Neuronal stem cell (in vitro differentiated cells): ENCODE results near the gene CSNK1G2.

Experiments
- DNase-seq: peaks from one replicate; pipeline ENCODE4 v3.0.0-alpha.2; 2013; ENCODE audit warnings: low spot score
- H2AFZ ChIP-seq: one replicate; pipeline ENCODE4 v1.6.1; 2013; ENCODE audit warnings: mild to moderate bottlenecking, low read length, inconsistent platforms
- H2AK5ac ChIP-seq: 2 replicates; pipeline ENCODE4 v1.6.1; 2013; ENCODE audit warnings: low read depth, mild to moderate bottlenecking, inconsistent platforms, low read length, moderate library complexity, mixed read lengths
- H2BK120ac ChIP-seq: 2 replicates; pipeline ENCODE4 v1.6.1; 2013; ENCODE audit warnings: low read depth, mild to moderate bottlenecking, inconsistent platforms, low read length, moderate library complexity, mixed read lengths
- H2BK12ac ChIP-seq: one replicate; pipeline ENCODE4 v1.6.1; 2013; ENCODE audit warnings: low read length, inconsistent platforms
- H2BK15ac ChIP-seq: 2 replicates; pipeline ENCODE4 v1.6.1; 2013; ENCODE audit warnings: mild to moderate bottlenecking, low read length, inconsistent platforms, mixed read lengths
- H2BK5ac ChIP-seq: one replicate; pipeline ENCODE4 v1.6.1; 2013; ENCODE audit warnings: inconsistent platforms, mild to moderate bottlenecking, low read length, moderate library complexity
- H3K14ac ChIP-seq: one replicate; pipeline ENCODE4 v1.6.1; 2013; ENCODE audit warnings: low read length, inconsistent platforms
- H3K18ac ChIP-seq: 2 replicates; pipeline ENCODE4 v1.6.1; 2013; ENCODE audit warnings: low read length, inconsistent platforms
- H3K23ac ChIP-seq: 2 replicates; pipeline ENCODE4 v1.6.1; 2013; ENCODE audit warnings: low read depth, mild to moderate bottlenecking, mixed read lengths, low read length, inconsistent platforms; ENCODE audit not compliant: poor library complexity
- H3K27ac ChIP-seq: replicated peaks from 3 replicates; pipeline ENCODE4 v1.5.1; 2013; ENCODE audit warnings: low read length, inconsistent platforms
- H3K27me3 ChIP-seq, 3 experiments: 2 replicates each; pipeline ENCODE4 v1.6.1; 2013; ENCODE audit warnings: low read length in 3 of 3, mild to moderate bottlenecking in 2 of 3, inconsistent platforms in 1 of 3, low read depth in 1 of 3, mixed read lengths in 1 of 3, moderate library complexity in 1 of 3; ENCODE audit not compliant: control insufficient read depth in 3 of 3, insufficient read depth in 3 of 3
- H3K36me3 ChIP-seq, 2 donors: replicated peaks in 1 of 2; 2 replicates each; pipeline ENCODE4 v1.6.1; 2013; ENCODE audit warnings: low read length in 2 of 2; ENCODE audit not compliant: control insufficient read depth in 2 of 2, insufficient read depth in 2 of 2
- H3K4ac ChIP-seq: 2 replicates; pipeline ENCODE4 v1.6.1; 2013; ENCODE audit warnings: inconsistent platforms, mild to moderate bottlenecking, low read length, moderate library complexity
- H3K4me1 ChIP-seq, 2 donors: 1 replicate in 1 of 2; 2 replicates in 1 of 2; pipeline ENCODE4 v1.6.1; 2013; ENCODE audit warnings: low read length in 2 of 2, low read depth in 1 of 2; ENCODE audit not compliant: control insufficient read depth in 2 of 2, insufficient read depth in 1 of 2
- H3K4me2 ChIP-seq: one replicate; pipeline ENCODE4 v1.6.1; 2013; ENCODE audit warnings: mild to moderate bottlenecking, low read length, inconsistent platforms; ENCODE audit not compliant: insufficient read depth, poor library complexity, severe bottlenecking
- H3K4me3 ChIP-seq, 2 donors: 2 replicates each; pipeline ENCODE4 v1.5.1; 2013; ENCODE audit warnings: low read length in 2 of 2, mild to moderate bottlenecking in 2 of 2, inconsistent platforms in 1 of 2, moderate library complexity in 1 of 2
- H3K79me1 ChIP-seq: one replicate; pipeline ENCODE4 v1.6.1; 2013; ENCODE audit warnings: low read depth, mild to moderate bottlenecking, inconsistent platforms, low read length, moderate library complexity
- H3K9ac ChIP-seq: one replicate; pipeline ENCODE4 v1.6.1; 2013; ENCODE audit warnings: mild to moderate bottlenecking, low read depth, low read length, inconsistent platforms; ENCODE audit not compliant: poor library complexity
- H3K9me3 ChIP-seq, 2 donors: replicated peaks in 1 of 2; 2 replicates each; pipeline versions ENCODE3 to v1.6.1; 2013; ENCODE audit warnings: low read length in 2 of 2, mild to moderate bottlenecking in 2 of 2, inconsistent platforms in 1 of 2, low read depth in 1 of 2, mixed read lengths in 1 of 2, moderate library complexity in 1 of 2; ENCODE audit not compliant: control insufficient read depth in 2 of 2, insufficient read depth in 1 of 2
- H4K8ac ChIP-seq: one replicate; pipeline ENCODE4 v1.6.1; 2013; ENCODE audit warnings: low read depth, mild to moderate bottlenecking, inconsistent platforms, low read length, moderate library complexity
- H4K91ac ChIP-seq: one replicate; pipeline ENCODE4 v1.6.1; 2013; ENCODE audit warnings: low read length, low read depth, mild to moderate bottlenecking, inconsistent platforms; ENCODE audit not compliant: poor library complexity
- WGBS, 2 donors: extraction: QIAGEN DNeasy Blood & Tissue Kit; methylation state at CpG; one replicate each; pipeline ENCODE4 v1.1.7; 2013; ENCODE audit warnings: missing lambda C conversion rate in 2 of 2, mixed read lengths in 1 of 2; ENCODE audit not compliant: insufficient read length in 2 of 2, insufficient replicate concordance in 1 of 2; ENCODE audit errors: extremely low coverage in 2 of 2; 5-methylcytosine and 5-hydroxymethylcytosine counted together

CSNK1G2 gene

DNA sequence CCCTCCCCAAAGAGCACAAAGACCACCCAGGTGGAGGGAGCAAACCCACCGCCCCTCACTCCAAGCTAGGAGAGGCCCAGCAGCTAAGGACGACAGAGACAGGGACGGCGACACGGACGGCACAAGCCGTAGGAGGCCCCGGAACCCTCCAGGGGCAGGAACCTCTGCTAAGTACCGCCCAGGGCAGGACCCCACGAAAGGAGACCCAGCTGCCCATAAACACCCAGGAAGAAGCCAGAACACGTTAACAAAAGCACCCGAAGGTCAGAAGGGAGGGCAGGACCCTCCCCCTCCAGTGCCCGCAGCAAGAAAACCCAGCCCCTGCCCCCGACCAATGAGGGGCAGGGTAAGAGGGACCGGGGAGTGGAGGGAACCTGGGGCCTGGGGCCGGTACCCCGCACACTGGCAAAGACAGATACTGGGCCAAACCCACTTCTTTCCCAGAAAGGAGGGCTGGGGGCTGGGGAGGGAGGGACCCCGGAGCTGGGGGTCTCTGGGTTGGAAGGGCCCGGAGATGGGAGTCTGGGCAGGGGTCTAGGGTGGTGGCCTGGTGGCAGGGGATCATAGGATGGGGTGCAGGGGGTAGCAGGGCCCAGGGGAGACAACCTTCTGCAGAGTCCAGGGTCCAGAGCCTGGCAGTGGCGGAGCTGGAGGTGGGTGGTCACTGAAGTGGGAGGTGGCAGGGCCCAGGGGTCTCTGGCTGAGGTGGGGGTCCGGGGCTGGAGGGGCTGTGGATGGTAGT is 72.1 kb downstream of the CSNK1G2 start:
- Histone ChIP-seq H3K4me1 (peaks cover 3 to 15% of the 10 kb centered on the region in 2 donors), H2AFZ (no peak overlapping the region), H2BK12ac (peak overlapping the region; percentile 58), H2BK5ac (peak overlapping the region; percentile 82), H3K4me2 (peak overlapping the region; percentile 33), H3K4ac (no peak overlapping the region), H3K27me3 (no peaks in the 10 kb centered on the region), H3K36me3 (peaks cover 3 to 24% of the 10 kb centered on the region in 2 donors), H3K18ac (peak overlapping the region; percentile 3), H4K8ac (no peak overlapping the region), H2BK15ac (no peak overlapping the region), H2BK120ac (peak overlapping the region; percentile 91), H3K9me3 (no peaks in the 10 kb centered on the region), H2AK5ac (peak overlapping the region; percentile 100), H4K91ac (no peak overlapping the region), H3K9ac (no peak overlapping the region), H3K14ac (peak overlapping the region; percentile 8), H3K79me1 (peaks cover 32% of the 10 kb centered on the region), H3K23ac (peak overlapping the region; percentile 73), H3K4me3 (no peak overlapping the region), H3K27ac (no peak overlapping the region)
- DNase-seq: no peak
- WGBS, 2 donors: no CpG with 5 or more reads among the region's 21 CpGs

DNA sequence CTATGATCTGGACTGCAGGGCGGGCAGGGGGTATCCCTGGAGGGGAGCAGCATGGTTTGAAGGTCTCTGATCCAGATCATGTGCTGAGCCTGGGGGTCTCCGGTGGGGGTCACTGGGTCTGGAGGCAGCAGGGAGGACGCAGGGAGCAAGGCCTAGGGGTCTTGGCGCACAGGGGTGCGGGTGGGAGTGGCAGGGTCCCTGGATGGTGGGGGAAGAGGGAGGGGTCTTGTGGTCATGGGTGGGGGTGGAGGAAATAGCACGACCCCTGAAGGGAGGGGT is 72.7 kb downstream of the CSNK1G2 start:
- Histone ChIP-seq H3K27me3 (no peaks in the 10 kb centered on the region), H4K91ac (no peak overlapping the region), H3K36me3 (peaks cover 3 to 23% of the 10 kb centered on the region in 2 donors), H3K27ac (no peak overlapping the region), H3K14ac (peak overlapping the region; percentile 56), H4K8ac (no peak overlapping the region), H3K9me3 (no peaks in the 10 kb centered on the region), H2AFZ (no peak overlapping the region), H2BK12ac (no peak overlapping the region), H3K23ac (no peak overlapping the region), H3K4ac (no peak overlapping the region), H3K4me2 (peak overlapping the region; percentile 14), H3K4me3 (peak overlapping the region in 1 of 2 donors; percentile 91), H3K9ac (peak overlapping the region; percentile 60), H2BK120ac (peak overlapping the region; percentile 91), H3K4me1 (peaks cover 3 to 15% of the 10 kb centered on the region in 2 donors), H3K18ac (peak overlapping the region; percentile 3), H3K79me1 (peaks cover 32% of the 10 kb centered on the region), H2BK5ac (no peak overlapping the region), H2AK5ac (peak overlapping the region; percentile 100), H2BK15ac (no peak overlapping the region)
- no CpG with 5 or more reads among the region's 6 CpGs for WGBS, 2 donors
- no peak for DNase-seq

DNA sequence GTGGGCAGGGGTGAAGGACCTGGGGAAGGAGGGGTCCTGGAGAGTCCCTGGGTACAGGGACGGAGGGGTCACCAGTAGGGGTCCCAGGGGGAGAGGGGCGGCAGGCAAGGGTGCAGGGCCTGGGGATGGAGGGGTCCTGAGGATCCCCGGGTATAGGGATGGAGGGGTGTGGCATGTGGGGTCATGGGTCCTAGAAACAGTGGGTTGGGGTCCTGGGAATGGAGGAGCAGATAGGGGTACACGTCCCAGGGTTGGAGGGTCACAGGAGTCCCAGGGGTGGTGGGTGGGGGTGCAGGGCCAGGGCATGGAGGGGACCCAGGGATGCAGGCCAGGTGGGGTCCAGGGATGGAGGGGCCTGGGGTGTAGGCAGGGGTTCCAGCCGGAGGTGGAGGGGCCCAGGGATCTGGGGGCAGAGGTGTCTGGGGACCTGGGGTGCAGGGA is 73.2 kb downstream of the CSNK1G2 start:
- Histone ChIP-seq H3K4ac (no peak overlapping the region), H3K79me1 (peaks cover 32% of the 10 kb centered on the region), H2BK12ac (no peak overlapping the region), H3K23ac (no peak overlapping the region), H3K9me3 (no peaks in the 10 kb centered on the region), H4K8ac (no peak overlapping the region), H2AK5ac (peak overlapping the region; percentile 100), H3K18ac (no peak overlapping the region), H2BK5ac (no peak overlapping the region), H4K91ac (no peak overlapping the region), H3K14ac (no peak overlapping the region), H3K36me3 (peaks cover 3 to 19% of the 10 kb centered on the region in 2 donors), H3K27ac (no peak overlapping the region), H3K4me3 (peak overlapping the region in 1 of 2 donors; percentile 91), H2BK15ac (no peak overlapping the region), H3K4me2 (peak overlapping the region; percentile 18), H3K9ac (peak overlapping the region; percentile 60), H3K27me3 (no peaks in the 10 kb centered on the region), H2AFZ (no peak overlapping the region), H3K4me1 (peaks cover 3 to 15% of the 10 kb centered on the region in 2 donors), H2BK120ac (peak overlapping the region; percentile 31)
- DNase-seq: no peak
- no CpG with 5 or more reads among the region's 5 CpGs for WGBS, 2 donors

DNA sequence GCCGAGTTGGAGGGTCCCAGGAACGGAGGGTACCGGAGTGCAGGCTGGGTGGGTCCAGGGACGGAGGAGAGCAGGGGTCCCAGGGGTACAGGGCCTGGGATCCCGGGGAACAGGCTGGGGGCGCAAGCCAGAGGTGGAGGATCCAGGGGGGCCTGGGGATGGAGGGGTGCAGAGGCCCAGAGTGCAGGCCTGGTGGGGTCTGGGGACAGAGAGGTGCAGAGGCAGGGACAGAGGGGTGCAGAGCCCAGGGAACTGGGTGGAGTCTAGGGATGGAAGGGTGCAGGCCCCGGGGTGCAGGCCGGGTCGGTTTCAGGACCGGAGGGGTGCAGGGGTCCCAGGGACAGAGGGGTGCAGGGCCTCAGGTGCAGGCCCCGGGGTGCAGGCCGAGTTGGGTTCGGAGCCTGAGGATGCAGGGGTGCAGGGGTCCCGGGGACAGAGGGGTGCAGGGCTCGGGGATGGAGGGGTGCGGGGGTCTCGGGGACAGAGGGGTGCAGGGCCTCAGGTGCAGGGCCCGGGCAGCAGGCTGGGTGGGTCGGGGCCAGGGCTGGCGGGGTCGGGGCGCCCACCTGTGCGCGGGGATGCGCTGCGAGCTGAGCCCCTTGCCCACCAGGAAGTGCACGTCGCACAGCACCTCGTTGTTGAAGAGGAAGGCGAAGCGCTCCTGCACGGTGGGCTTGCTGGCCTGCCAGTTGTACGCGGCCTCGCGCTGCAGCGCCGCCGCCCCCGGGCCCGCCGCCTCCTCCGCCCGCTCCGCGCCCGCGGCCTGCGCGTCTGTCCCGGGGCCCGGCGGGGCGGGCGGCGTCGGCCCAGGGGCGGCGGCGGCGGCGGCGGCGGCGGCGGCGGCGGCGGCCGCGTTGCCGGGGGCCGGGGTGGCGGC is 74.0 kb downstream of the CSNK1G2 start:
- no CpG with 5 or more reads among the region's 74 CpGs for WGBS, 2 donors
- Histone ChIP-seq H3K4me2 (peak overlapping the region; percentile 77), H3K9ac (peak overlapping the region; percentile 99), H3K18ac (peak overlapping the region; percentile 97), H2BK120ac (peak overlapping the region; percentile 31), H3K4ac (peak overlapping the region; percentile 98), H2BK12ac (peak overlapping the region; percentile 94), H3K4me1 (peaks cover 3 to 15% of the 10 kb centered on the region in 2 donors), H3K9me3 (no peaks in the 10 kb centered on the region), H2AK5ac (peak overlapping the region; percentile 100), H2BK5ac (peak overlapping the region; percentile 66), H3K79me1 (peaks cover 32% of the 10 kb centered on the region), H2BK15ac (peak overlapping the region; percentile 78), H3K36me3 (peaks cover 3 to 19% of the 10 kb centered on the region in 2 donors), H3K27me3 (no peaks in the 10 kb centered on the region), H3K14ac (peak overlapping the region; percentile 100), H4K8ac (peak overlapping the region; percentile 19), H3K23ac (peak overlapping the region; percentile 60), H4K91ac (no peak overlapping the region), H2AFZ (peak overlapping the region; percentile 68), H3K4me3 (peak overlapping the region; percentile 91 to 98), H3K27ac (peak overlapping the region; percentile 56)
- peak; percentile 35 for DNase-seq
